ENCODE results near the gene OBI1. TPM values are rescaled to one million over a fixed set of nuclear protein-coding genes. Genes with fewer than 3 reads are reported as not detected.

Gene OBI1
- total and polyA plus RNA-seq, 2 donors (not counting 3 experiments of a cell fraction or from before 2014, with no cell fraction given): 5.0 to 16.1 TPM

DNA sequence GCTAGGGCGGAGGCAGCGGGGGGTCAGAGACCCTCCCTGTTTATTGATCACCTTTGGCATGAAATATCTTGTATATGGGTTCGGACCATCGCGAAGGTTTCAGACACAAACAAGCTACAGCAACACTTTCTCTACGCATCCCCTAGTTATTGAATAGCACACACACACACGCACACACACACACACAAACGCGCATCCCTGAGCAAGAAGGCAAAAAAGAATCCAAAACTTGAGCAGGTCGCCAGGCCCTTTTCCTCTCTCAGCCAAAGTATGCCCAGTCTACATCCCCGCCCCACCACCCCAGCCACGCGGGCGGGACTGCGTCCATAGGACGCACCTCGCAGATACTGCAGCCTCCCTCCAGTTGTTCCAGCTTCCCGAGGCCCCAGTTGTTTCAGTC is 71.6 kb downstream of the OBI1 start:
- H3K27me3 ChIP-seq (ENCODE audit: control insufficient read depth in 2 of 2, insufficient read depth in 2 of 2, low read length in 2 of 2): peaks cover 19 to 70% of the 10 kb centered on the region in 2 experiments
- no peak for FAIRE-seq
- TF ChIP-seq MYC (IDR thresholded peaks at IDR 0.05; ENCODE audit: low read depth, low read length) (no peak), POLR2AphosphoS5 (IDR thresholded peaks at IDR 0.05; ENCODE audit: insufficient read depth, low read depth, low read length) (no peak), EZH2 (IDR thresholded peaks at IDR 0.05; ENCODE audit: borderline replicate concordance, low read depth, low read length, severe bottlenecking) (no peak), POLR2A (IDR thresholded peaks at IDR 0.05; ENCODE audit: low read depth, low read length) (no peak), FOS (IDR thresholded peaks at IDR 0.05; ENCODE audit: borderline replicate concordance, insufficient read depth, low read length) (no peak), GATA2 (IDR thresholded peaks at IDR 0.05; ENCODE audit: insufficient read depth, insufficient read length, low read depth, low read length) (no peak), JUN (IDR thresholded peaks at IDR 0.05; ENCODE audit: borderline replicate concordance, insufficient read depth, insufficient read length, low read depth) (no peak)
- TF ChIP-seq, protein P1, sequence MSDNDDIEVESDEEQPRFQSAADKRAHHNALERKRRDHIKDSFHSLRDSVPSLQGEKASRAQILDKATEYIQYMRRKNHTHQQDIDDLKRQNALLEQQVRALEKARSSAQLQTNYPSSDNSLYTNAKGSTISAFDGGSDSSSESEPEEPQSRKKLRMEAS (IDR thresholded peaks at IDR 0.05; ENCODE audit: insufficient read depth, insufficient read length): no peak
- TF ChIP-seq, protein P2, sequence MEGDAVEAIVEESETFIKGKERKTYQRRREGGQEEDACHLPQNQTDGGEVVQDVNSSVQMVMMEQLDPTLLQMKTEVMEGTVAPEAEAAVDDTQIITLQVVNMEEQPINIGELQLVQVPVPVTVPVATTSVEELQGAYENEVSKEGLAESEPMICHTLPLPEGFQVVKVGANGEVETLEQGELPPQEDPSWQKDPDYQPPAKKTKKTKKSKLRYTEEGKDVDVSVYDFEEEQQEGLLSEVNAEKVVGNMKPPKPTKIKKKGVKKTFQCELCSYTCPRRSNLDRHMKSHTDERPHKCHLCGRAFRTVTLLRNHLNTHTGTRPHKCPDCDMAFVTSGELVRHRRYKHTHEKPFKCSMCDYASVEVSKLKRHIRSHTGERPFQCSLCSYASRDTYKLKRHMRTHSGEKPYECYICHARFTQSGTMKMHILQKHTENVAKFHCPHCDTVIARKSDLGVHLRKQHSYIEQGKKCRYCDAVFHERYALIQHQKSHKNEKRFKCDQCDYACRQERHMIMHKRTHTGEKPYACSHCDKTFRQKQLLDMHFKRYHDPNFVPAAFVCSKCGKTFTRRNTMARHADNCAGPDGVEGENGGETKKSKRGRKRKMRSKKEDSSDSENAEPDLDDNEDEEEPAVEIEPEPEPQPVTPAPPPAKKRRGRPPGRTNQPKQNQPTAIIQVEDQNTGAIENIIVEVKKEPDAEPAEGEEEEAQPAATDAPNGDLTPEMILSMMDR (IDR thresholded peaks at IDR 0.05; ENCODE audit: extremely low read depth in 1 of 2, insufficient read depth in 1 of 2, low read depth in 1 of 2, low read length in 2 of 2): no peak

More for the DNA sequence above, 71.6 kb downstream of the OBI1 start:
- Histone ChIP-seq H2AFZ (ENCODE audit: low read depth, low read length) (no peak overlapping the region), H3K27ac (ENCODE audit: insufficient read depth, low read depth, low read length) (no peak overlapping the region), H3K4me1 (ENCODE audit: control insufficient read depth, extremely low read depth, insufficient read depth, low read length) (no peaks in the 10 kb centered on the region), H3K36me3 (ENCODE audit: control insufficient read depth in 2 of 2, extremely low read depth in 1 of 2, insufficient read depth in 2 of 2, low read length in 2 of 2) (no peaks in the 10 kb centered on the region), H3K9ac (replicated peaks; ENCODE audit: extremely low read depth, insufficient read depth, low read length) (no peak overlapping the region), H3K79me2 (ENCODE audit: control insufficient read depth, insufficient read depth, low read length) (no peaks in the 10 kb centered on the region), H4K20me1 (replicated peaks; ENCODE audit: control insufficient read depth, extremely low read depth, insufficient read depth, low read length) (no peaks in the 10 kb centered on the region), H3K9me1 (replicated peaks; ENCODE audit: control insufficient read depth, extremely low read depth, insufficient read depth, low read length) (no peaks in the 10 kb centered on the region), H3K4me3 (replicated peaks in 1 of 3; ENCODE audit: insufficient read depth in 1 of 3, low read depth in 1 of 3, low read length in 3 of 3) (no peak overlapping the region), H3K4me2 (ENCODE audit: insufficient read depth, low read length) (no peak overlapping the region), H3K9me3 (replicated peaks; ENCODE audit: control insufficient read depth, insufficient read depth, low read length) (no peaks in the 10 kb centered on the region)
- intact Hi-C loops (cut with micrococcal nuclease) (no loop called here), dilution Hi-C loops (cut with MboI; ENCODE audit: extremely low pct_ligation_motif_present, low sequenced_read_pairs) (no loop called here)
- ChIA-PET CTCF (interaction anchor here (1.1 to 2.1 kb wide), 4 partner anchors 8 to 450 kb away, joined by 3 to 9 read pairs (median 5); no protein-coding TSS in a partner anchor), POLR2A (no interaction called here)
- DNase-seq (ENCODE audit: low read depth, low spot score): no peak
- BruUV-seq (replicated peaks): no TSS peak
